ENCODE measurements around the gene TMEM45B.
A peak's percentile ranks its signal among the peaks of the same experiment; 100 is the strongest.
"Not testable (repeated sequence)": the region's sequence is repeated elsewhere in the genome, so short reads cannot be mapped to it uniquely, and the experiment has no call there.

The TMEM45B gene

DNA sequence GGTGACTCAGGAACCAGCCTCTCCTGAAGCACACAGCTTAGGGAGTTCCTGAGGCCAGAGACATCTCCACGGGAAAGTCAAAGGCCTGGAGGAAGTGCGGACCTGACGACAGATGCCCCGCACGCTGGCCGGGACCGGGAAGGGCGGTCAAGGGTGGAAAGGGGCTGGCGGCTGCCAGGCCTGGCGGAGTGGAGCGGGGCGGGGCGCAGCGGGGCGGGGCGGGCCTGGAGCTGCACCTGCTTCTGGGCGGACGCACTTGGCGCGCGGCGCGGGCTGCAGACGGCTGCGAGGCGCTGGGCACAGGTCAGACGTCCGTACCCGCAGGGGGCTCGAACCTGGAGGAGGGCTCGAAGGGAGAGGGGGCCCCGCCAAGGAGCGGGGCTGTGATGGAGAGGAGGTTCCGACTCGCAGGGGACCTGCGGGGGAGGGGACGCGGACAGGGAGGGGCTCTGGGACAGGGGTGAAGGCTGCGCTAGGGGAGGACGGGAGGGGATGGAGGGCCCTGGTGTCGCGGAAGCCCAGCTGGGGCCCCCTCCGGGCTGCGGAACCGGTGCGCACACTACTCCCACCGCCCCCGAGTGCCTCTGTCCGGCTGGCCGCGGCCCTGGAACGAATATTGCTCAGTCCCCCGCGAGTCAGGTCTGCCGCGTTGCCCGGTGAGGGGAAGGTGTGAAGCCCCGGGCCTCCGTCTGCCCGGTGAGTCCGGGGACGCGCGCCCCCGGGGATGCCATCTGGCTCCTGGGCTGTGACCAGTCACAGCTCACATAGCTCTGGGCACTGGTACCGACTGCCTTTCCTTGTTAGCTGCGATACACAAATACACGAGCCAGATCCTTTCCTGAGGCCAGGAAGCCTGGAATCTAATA lies at the start of gene TMEM45B:
TMEM45B (plus strand) TSS at position 253 of the 866 bp plus-strand sequence. CDS start 36,635 bp downstream, outside the sequence.
- peak; percentile 25 for DNase-seq (ENCODE audit: low read depth)

DNA sequence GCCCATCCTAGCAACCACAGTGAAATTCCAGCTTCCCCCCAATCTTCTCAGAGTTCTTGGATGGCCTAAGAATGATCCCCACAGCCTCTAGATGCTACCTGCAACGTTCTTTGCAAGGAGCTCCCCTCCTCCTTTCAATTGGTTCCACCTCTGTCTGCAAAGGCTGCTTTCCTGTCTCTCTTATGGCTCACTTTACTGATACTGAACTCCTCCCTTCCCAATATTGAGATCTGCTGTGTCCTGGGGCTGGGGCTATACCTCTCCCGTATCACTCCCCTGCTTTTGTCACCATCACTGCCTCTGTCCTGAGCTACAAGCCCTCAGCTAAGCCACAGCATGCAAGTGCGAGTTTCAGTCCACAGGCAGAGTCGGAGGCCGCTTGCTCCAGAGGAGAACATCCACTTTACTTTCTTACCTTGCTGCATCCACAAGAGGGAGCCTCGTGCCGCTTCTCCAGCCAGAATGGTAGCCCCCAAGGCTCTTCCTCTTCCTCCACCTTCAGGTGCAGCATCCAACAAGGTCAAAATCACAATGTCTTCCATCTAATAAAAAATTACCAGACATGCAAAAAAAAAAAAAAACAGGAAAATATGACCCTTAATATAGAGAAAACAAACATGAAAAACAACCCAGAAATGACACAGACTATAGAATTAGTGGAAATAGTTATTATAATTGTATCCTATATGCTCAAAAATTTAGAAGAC lies 48.6 kb upstream of the TMEM45B start:
- no peak for DNase-seq (ENCODE audit: low read depth)

DNA sequence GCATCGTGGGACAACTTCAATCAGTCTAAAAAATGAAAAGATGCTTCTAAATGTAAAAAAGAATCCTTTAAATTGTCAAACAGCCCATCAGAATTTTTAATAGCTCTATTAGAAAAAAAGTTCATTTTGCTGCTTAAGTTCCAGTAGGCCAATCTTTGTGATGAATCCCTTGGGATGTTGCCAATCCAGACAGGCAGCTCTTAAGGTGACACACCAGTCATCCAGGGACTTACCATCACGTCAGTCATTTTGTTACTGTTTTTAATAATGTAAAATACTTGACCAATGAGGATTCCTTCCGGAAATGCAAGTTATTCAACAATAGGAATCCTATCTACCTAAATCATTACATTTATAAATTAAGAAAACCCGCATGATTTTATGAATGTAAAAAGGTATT lies 47.8 kb upstream of the TMEM45B start:
- DNase-seq (ENCODE audit: low read depth), result no peak

DNA sequence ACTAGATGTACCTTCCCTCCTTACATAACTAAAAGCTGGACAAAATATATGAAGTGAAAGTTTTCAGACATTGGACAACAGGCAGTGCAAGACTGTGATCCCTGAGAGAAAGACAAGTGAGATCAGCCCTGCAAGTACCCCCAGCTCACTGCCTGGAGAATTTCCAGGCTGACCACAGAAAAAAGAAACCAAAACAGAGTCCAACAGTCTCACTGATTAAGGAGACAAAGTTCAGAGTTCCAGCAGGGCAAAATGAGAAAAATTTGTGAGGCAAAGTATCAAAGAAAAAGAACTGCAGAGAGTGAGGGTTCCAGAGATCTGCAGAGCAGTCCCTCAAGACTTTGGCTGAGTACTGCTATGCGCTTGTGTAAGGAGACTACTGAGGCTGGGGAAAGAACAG lies 47.3 kb upstream of the TMEM45B start:
- no peak for DNase-seq (ENCODE audit: low read depth)

DNA sequence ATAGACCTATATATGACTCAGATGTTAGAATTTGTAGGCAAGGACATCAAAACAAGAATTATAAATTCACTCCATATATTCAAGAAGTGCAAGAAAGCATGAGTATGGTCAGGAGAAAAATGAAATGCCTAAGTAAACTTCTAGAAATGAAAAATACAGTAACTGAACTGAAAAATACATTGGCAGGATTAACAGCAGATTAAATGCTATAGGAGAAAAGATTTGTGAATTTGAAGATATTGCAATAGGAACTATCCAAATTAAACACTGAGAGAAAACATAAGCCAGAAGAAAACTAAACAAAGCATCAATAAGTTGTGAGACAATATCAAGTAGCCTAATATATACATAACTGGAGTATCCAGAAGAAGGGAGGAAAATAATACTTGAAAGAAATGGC lies 46.6 kb upstream of the TMEM45B start:
- no peak for DNase-seq (ENCODE audit: low read depth)

DNA sequence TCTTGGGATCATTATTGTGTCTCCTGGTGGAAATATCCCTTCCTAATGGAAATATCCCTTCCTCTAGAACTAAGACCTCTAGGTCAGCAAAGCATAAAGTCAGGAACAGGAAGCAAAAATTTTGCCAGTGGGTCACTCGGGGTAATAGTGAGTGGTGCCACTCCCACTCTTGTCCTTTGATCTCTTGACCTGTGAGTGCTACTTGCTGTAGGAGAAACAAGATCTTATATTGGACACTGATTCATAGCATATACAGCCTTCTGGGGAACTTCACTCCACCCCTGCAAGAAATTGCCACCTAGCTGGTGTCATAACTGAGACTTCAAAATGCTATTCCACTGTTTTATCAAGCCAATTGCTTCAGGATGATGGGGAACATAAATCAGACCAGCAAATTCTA lies 44.7 kb upstream of the TMEM45B start:
- DNase-seq (ENCODE audit: low read depth), result no peak

DNA sequence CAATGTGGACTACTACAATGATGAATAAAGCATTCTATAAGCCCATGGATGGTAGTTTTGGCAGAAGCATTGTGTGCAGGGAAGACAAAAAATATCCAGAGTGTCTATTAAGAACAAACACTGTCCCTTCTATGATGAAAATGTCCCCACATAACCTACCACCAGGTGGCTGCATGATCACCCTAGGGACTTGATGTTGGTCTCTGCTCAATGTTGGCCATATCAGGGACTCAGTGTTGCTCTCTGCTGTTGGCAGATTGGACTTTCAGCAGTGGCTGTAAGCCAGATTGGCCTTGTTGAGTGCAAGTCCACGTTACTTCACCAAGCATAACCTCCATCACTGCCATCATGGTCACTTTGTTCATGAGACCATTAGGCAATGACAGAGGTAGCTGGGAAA lies 44.2 kb upstream of the TMEM45B start:
- not testable (repeated sequence) for DNase-seq (ENCODE audit: low read depth)

DNA sequence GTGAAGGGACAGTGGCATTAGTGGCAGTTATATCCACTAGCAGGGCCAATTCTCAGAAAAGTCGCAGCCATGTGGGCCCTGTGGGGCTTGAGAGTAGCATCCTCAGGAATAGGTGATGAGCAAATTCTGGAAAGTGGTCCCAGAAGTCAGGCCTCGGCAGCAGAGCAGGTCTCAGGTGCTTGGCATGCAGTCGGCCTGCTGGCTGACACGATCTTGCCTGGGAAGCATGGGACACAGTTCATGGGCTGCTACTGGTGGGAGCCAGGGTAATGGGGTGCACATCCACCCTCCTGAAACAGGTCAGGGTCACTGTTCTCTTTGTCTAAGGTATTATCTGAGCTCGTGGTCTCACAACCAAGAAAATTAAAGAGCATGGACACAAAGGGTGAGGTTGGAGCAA lies 36.8 kb upstream of the TMEM45B start:
- DNase-seq (ENCODE audit: low read depth), result no peak

DNA sequence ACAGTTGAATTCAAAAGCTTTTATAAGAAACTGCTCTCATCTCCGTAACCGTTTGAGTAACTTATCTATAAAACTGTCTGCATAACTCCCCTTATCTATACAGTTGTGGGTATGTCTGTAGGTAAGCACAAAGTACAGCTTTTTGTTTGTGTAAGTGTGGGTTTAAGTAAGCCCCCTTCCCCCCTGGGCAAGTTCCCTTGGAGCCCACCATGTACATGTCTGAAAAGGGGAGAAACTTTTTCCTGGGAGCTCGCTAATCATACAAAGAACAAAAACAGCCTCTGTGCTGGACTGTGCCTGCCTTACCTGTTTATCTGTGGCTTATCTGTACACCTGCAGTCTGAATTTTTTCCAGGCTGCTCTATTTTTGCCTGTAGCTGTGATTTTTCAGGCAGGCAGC lies 36.3 kb upstream of the TMEM45B start:
- no peak for DNase-seq (ENCODE audit: low read depth)

DNA sequence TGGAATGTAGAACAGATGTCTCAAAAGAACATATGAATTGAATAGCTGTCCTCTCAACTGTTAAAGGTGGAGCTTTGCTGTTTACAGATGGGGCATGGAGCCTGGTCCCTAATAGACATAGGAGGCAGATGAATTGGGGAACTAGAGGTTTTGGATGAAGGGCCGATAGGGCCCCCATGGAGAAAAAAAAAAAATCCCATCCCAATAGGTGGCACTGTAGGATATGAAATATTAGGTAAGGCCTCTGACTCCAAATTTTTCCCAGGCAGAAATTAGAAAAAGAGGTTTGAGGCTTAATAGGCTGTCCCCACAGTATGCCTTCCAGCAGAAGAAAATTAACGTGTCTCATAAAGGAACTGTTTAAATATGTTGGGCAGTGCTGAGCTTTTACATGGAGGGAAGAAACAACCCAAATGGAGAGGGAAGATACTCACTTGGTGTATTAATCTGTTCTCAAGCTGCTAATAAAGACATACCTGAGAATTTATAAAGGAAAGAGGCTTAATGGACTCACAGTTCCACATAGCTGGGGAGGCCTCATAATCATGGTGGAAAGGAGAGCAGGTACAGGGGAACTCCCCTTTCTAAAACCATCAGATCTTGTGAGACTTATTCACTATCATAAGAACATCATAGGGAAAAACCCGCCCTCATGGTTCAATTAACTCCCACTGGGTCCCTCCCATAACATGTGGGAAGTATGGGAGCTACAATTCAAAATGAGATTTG lies 30.1 kb upstream of the TMEM45B start:
- DNase-seq (ENCODE audit: low read depth), result no peak

DNA sequence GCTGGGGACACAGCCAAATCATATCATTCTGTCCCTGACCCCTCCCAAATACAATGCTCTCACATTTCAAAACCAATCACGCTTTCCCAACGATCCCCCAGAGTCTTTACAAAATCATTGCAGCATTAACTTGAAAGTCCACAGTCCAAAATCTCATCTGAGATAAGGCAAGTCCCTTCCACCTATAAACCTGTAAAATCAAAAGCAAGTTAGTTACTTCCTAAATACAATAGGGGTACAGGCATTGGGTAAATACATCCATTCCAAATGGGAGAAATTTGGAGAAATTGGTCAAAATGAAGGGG lies 29.6 kb upstream of the TMEM45B start:
- not testable (repeated sequence) for DNase-seq (ENCODE audit: low read depth)

DNA sequence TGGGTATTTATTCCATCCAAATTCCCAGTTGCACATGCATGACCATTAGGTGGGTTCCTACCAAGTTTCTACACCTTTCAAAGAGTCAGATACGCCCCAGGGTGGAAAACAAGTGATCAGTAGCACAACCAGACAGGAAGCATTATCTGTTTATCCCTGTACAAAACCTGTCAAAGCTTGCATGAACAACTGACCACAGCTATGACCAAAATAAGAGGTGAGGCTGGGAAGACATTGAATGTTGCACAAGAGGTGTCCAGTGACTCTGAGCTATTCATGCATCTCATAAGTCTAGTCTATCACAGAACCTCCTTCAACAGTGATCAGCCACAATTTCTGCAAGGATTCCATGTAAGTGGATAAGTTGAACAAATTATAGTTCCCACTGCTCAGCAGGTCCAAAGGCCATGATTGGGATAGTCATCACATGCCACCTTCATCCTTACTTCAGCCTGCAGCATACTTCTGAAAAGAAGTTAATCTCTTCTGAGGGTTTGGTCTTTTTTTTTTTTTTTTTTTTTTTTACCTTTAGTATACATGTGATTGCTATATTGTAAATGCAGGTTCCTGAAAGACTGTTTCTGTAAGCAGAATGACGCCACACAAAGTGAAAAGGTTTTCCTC lies 28.0 kb upstream of the TMEM45B start:
- DNase-seq (ENCODE audit: low read depth), result no peak

DNA sequence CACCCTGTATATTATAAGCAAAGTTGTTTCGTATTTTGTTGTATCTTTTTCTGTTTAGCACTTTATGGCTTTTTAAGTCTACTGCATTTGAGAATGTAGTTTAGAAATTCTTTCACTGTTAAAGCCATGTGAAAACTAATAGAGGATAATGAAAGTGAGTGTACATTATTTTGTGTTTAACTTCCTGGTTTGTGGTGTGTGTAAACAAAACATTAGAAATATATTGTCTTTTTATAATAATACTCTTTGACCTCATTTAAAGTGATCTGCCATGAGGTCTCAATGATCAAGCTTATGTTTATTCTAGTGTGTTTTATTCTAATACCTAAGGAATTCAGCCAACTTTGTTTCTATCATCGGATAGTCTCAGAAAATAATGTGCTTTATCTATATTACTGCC lies 27.4 kb upstream of the TMEM45B start:
- no peak for DNase-seq (ENCODE audit: low read depth)

DNA sequence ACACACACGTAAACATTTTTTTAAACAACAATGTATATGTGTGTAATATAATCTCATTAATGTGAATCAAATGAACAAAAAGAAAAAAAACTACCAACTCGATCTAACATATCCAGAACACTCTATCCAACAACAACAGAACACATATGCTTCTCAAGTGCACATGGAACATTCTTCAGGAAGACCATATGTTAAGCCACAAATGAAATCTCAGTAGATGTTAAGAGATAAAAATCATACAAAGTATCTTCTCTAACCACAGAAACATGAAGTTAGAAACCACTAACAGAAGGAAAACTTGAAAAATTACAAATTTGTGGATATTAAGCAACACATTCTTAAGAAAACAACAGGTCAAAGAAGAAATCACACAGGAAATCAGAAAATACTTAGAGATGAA lies 25.5 kb upstream of the TMEM45B start:
- DNase-seq (ENCODE audit: low read depth), result no peak

DNA sequence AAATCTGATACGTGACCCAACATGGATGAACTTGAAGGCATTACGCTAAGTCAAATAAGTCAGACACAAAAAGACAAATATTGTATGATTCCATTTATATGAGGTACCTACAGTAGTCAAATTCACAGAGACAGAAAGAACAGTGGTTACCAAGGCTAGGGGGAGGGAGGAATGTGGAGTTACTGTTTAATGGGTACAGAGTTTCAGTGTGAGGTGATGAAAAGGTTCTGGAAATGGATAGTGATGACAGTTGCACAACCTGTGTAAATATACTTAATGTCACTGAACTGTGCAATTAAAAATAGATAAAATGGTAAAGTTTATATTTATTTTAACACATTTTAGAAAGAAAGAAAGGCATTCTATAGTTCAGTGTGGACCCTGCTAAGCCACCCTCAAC lies 24.1 kb upstream of the TMEM45B start:
- no peak for DNase-seq (ENCODE audit: low read depth)

DNA sequence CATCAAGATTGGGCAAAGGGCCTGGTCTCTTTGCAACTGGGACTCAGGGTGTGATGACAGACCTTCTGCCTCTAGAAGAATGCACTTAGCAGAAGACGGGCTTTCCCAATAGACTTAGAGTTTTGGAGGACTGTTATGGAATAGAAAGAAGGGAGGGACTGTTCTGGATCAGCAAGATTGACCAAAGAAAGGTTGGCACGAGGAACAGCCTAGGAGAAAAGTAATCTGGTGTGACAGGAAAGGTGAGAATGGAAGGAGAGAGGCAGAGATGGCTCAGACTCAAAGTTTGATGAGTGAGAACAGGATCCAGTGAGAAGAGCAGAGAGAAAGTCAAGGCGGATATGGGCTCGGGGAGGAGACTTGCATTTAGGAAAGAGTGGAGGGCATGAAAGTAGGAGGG lies 23.0 kb upstream of the TMEM45B start:
- DNase-seq (ENCODE audit: low read depth), result no peak

DNA sequence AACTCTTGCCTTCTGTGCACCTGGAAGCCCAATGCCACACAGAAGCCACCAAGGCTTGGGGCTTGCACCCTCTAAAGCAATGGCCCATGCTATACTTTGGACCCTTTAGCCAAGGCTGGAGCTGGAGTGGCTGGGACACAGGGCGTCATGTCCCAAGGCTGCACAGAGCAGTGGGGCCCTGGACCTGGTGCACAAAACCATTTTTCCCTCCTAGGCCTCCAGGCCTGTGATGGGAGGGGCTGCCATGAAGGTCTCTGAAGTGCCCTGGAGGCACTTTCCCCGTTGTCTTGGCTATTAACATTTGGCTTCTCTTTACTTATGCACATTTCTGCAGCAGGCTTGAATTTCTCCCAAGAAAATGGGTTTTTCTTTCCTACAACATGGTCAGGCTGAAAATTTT lies 20.6 kb upstream of the TMEM45B start:
- DNase-seq (ENCODE audit: low read depth), result no peak

DNA sequence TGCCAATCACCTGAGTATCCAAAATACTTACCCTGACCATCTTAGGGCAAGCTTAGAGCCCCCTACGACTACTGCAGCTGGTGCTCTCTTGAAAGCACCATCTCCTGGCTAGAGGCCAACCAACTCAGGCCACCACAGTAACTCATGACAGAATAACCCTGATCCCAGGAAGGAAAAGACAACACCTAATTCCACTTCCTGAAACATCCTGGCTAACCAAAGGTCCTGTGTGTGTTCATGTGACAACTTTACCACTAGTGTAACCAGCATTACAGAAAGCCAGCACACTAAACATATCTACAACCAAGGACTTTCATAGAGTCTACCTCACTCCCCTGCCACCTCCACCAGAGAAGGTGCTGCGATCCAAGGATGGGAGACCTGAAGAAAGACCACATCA lies 17.4 kb upstream of the TMEM45B start:
- DNase-seq (ENCODE audit: low read depth), result no peak

DNA sequence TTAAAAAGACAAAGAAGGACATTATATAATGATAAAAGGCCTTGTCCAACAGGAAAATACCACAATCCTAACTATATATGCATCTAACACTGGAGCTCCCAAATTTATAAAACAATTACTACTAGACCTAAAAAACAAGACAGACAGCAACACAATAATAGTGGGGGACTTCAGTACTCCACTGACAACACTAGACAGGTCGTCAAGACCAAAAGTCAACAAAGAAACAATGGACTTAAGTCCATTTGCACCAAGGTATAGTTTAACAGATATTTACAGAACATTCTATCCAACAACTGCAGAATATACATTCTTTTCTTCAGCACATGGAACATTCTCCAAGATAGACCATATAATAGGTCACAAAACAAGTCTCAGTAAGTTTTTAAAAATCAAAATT lies 15.5 kb upstream of the TMEM45B start:
- DNase-seq (ENCODE audit: low read depth), result not testable (repeated sequence)

DNA sequence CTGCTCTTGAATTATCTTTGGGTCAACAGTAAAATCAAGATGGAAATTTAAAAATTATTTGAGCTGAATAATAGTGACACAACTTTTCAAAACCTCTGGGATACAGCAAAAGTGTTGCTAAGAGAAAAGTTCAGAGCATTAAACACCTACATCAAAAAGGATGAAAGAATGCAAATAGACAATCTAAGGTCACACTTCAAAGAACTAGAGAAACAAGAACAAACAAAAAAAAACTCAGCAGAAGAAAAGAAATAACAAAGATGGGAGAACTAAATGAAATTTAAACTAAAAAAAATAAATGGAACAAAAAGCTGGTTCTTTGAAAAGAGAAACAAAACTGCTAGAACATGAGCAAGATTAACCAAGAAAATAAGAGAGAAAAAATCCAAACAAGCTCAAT lies 15.0 kb upstream of the TMEM45B start:
- no peak for DNase-seq (ENCODE audit: low read depth)

DNA sequence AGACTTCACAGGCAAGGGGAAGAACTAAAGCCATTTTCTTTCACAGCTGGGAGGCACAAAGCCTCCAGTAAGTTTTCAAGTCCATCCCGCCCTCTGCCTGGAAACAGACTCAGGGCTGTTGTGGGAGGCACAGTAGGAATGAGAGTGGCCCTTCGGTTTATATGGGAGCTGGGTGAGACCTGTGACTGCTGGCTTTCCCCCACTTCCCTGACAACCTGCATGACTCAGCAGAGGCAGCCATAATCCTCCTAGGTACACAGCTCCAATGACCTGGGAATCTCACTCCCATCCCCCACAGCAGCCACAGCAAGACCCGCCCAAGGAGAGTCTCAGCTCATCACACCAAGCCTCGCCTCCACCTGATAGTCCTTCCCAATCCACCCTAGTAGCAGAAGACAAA lies 12.1 kb upstream of the TMEM45B start:
- no peak for DNase-seq (ENCODE audit: low read depth)

DNA sequence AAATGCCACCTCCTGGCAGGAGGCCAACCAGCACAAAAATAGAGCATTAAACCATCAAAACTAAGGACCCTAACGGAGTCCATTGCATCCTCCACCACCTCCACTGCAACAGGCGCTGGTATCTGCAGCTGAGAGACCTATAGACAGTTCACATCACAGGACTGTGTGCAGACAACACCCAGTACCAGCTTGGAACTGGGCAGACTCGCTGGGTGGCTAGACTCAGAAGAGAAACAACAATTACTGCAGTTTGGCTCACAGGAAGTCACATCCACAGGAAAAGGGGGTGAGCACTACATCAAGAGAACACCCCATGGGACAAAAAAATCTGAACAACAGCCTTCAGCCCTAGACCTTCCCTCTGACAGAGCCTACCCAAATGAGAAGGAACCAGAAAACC lies 11.6 kb upstream of the TMEM45B start:
- no peak for DNase-seq (ENCODE audit: low read depth)

DNA sequence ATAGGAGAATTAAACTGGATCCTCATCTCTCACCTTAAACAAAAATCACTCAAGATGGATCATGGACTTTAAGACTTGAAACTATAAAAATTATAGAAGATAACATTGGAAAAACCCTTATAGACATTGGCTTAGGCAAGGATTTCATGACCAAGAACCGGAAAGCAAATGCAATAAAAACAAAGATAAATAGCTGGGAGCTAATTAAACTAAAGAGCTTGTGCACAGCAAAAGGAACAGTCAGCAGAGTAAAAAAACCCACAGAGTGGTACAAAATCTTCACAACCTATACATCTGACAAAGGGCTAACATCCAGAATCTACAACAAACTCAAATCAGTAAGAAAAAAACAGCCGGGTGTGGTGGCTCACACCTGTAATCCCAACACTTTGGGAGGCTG lies 7.4 kb upstream of the TMEM45B start:
- DNase-seq (ENCODE audit: low read depth), result not testable (repeated sequence)
